T1000 (cell line): ENCODE results near the gene TOR1AIP2.
A peak's percentile ranks its signal among the peaks of the same experiment; 100 is the strongest.

Experiments used
- DNase-seq: peaks from one replicate; lab custom pipeline; 2025; ENCODE audit warnings: mixed read lengths; lab: John Stamatoyannopoulos, UW

The TOR1AIP2 gene

GRCh38 chr1:179877586-179878265, at the start of gene TOR1AIP2:
Gene TOR1AIP2, minus strand, starts transcription at chr1:179877803. Its CDS starts 25,138 bp downstream, at chr1:179852665.
- peak; percentile 72 for DNase-seq

- no peak for DNase-seq
These were observed 49.2 kb upstream of the TOR1AIP2 start for GRCh38 chr1:179926850-179927205.

GRCh38 chr1:179925922-179926849, 48.6 kb upstream of the TOR1AIP2 start:
- peak; percentile 10 for DNase-seq

GRCh38 chr1:179925302-179925701, 47.7 kb upstream of the TOR1AIP2 start:
- DNase-seq: no peak

- no peak for DNase-seq
These were observed 46.7 kb upstream of the TOR1AIP2 start for GRCh38 chr1:179924268-179924667.

- no peak for DNase-seq
These were observed 45.4 kb upstream of the TOR1AIP2 start for GRCh38 chr1:179923029-179923428.

- DNase-seq: no peak
These were observed 44.6 kb upstream of the TOR1AIP2 start for GRCh38 chr1:179921981-179922872.

GRCh38 chr1:179921472-179921871, 43.9 kb upstream of the TOR1AIP2 start:
- no peak for DNase-seq

GRCh38 chr1:179917601-179918429, 40.2 kb upstream of the TOR1AIP2 start:
- no peak for DNase-seq

GRCh38 chr1:179911812-179912211, 34.2 kb upstream of the TOR1AIP2 start:
- DNase-seq: no peak

- no peak for DNase-seq
These were observed 33.3 kb upstream of the TOR1AIP2 start for GRCh38 chr1:179910934-179911333.

- DNase-seq: no peak
These were observed 12.0 kb upstream of the TOR1AIP2 start for GRCh38 chr1:179889589-179889988.

GRCh38 chr1:179888071-179888470, 10.5 kb upstream of the TOR1AIP2 start:
- DNase-seq: no peak

GRCh38 chr1:179883745-179884138, 6.1 kb upstream of the TOR1AIP2 start:
- no peak for DNase-seq

GRCh38 chr1:179883040-179883744, 5.6 kb upstream of the TOR1AIP2 start:
- DNase-seq: no peak

- DNase-seq: peak; percentile 98
These were observed 4.8 kb upstream of the TOR1AIP2 start, which contains the start of gene TOR1AIP1 for GRCh38 chr1:179882253-179883039. Gene TOR1AIP1, plus strand, starts transcription at chr1:179882285. Its CDS starts 218 bp downstream, at chr1:179882503.

- no peak for DNase-seq
These were observed 4.1 kb upstream of the TOR1AIP2 start for GRCh38 chr1:179881642-179882252.

- no peak for DNase-seq
These were observed 2.2 kb upstream of the TOR1AIP2 start for GRCh38 chr1:179879797-179880196.

- no peak for DNase-seq
These were observed 1.3 kb downstream of the TOR1AIP2 start for GRCh38 chr1:179876300-179876715.
